Endothelial cell of umbilical vein (primary cell): ENCODE data around the gene PTK6.

Source experiments
- CTCF ChIP-seq, 2 donors: IDR thresholded peaks; 1 replicate in 1 of 2; 2 replicates in 1 of 2; pipeline ENCODE4 v1.5.1; 2011; ENCODE audit warnings: low read length in 2 of 2, mild to moderate bottlenecking in 2 of 2, moderate library complexity in 2 of 2, control low read depth in 1 of 2, inconsistent platforms in 1 of 2, low read depth in 1 of 2; ENCODE audit not compliant: insufficient read depth in 1 of 2; ENCODE audit errors: extremely low read depth in 1 of 2
- MAX ChIP-seq: IDR thresholded peaks from 2 replicates; pipeline ENCODE4 v1.6.1; 2011; ENCODE audit not compliant: insufficient read depth, insufficient read length
- POLR2A ChIP-seq: IDR thresholded peaks from 2 replicates; pipeline ENCODE4 v1.6.1; 2012; ENCODE audit warnings: low read depth, mild to moderate bottlenecking, control low read depth, low read length

GRCh38 chr20:63486300-63486855 lies 50.8 kb downstream of the PTK6 start:
- no peak for TF ChIP-seq CTCF (IDR thresholded peaks at IDR 0.05; ENCODE audit: extremely low read depth in 1 of 2, insufficient read depth in 1 of 2, low read depth in 1 of 2, low read length in 2 of 2)
- no peak for TF ChIP-seq POLR2A
- TF ChIP-seq MAX: no peak
